ENCODE measurements around the gene TMEM14A.
"Not testable (repeated sequence)": the region's sequence is repeated elsewhere in the genome, so short reads cannot be mapped to it uniquely, and the experiment has no call there.

Gene TMEM14A

DNA sequence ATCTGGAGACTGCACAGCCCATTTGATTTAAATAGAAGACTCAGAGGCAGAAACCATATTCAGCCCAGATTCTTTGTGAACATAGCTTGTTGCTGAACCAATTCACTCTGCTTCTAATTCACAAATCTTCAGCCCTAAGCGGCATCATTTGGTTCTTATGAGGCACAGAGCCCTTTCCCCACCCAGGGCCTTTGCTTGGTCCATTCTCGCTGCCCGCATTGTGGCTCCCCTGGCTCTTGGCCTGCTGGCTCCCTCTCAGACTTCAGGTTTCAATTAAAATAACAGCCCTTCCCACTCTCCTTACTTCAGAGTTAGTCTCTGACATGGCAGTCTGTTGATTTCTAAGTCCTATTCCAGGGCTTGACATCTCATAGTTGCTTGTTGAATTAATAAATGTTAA lies 9.4 kb upstream of the TMEM14A start:
- DNase-seq, result no peak

DNA sequence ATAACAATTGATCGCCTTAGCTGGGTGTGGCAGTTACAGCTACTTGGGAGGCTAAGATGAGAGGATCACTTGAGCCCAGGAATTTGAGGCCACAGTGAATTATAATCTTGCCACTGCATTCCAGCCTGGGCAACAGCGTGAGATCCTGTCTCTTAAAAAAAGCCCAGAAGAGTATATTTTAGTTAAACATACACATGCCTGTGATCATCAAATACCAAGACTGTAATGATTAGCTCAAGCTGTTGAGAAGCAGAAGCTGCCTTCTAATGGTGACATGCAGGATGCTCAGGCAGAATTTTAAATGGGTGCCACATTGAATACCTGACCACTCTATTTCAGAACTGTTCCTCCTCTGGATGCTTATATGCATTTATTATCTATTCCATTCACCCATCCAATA lies 8.9 kb upstream of the TMEM14A start:
- DNase-seq, result no peak

DNA sequence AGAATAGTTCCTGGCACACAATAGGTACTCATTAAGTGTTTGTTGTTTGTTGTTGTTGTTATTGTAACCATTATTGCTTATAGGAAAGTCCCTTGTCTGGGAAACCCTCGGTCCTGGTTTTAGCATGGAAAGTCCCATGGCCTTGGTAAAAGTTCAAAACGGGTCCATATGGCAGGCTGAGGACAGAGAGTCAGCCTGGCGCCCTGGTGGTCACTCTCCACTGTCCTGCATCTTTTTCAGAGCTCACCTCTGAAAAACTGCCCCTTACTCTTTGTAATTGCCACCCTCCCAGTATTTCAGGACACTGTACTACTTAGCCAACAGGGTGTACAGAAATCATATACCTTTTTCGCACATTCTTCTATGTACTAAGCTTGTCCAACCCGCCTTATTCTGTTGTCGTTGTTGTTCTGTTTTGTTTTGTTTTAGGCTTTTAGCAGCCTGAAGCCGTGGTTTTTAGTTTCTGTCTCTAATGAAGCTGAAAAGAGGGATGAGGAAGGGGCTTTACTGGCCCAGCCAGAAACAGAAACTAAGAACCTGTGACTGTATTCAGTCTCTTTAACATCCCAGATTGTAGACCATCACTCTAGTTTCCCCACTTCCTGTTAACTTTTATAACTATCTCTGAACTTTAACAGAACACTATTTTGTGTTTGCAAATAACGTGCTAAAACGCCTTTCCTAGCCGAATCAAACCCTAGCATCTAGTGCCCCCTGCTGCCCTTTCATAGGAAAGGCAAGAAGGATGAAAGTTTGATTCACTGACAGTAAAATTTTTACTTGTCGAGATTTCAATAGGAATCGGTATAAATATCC lies 7.6 kb upstream of the TMEM14A start:
- DNase-seq, result no peak

DNA sequence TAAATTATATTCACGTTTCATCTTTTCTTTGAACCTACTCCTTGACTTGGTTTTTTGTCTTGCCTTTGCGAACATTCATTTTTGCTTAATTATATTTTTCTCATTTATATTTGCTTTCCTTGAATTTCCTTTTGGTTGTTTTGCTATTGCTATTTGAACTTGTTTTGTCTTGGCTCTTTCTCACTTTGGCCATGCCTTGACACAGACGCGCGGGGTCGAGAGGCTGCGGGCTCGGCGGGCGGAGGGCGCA lies 7.1 kb upstream of the TMEM14A start:
- DNase-seq, result no peak

GRCh38 chr6:52664186-52664990 lies 6.5 kb upstream of the TMEM14A start:
- DNase-seq, result peak; percentile 96

GRCh38 chr6:52664991-52665686 lies 5.8 kb upstream of the TMEM14A start:
- DNase-seq, result no peak

DNA sequence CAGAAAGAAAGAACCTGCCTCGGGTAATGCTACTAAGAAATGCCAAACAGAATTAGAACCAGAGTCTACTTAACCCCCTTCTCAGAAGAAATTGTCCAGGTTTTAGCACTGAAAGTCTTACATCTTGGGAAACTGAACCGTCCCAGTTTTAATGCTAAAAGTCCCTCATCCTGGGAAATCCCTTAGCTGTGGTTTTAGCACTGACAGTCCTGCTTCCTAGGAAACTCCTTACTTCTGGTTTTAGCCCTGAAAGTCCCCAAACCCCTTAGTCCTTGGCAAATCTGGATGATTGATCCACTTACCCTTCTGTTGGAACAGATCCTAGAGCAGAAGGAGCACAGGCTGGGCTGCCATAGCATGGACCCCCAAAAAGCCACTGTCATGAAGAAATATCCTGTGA lies 4.8 kb upstream of the TMEM14A start:
- no peak for DNase-seq

- DNase-seq, result no peak
These were observed 4.4 kb upstream of the TMEM14A start for GRCh38 chr6:52666523-52666922.

- DNase-seq, result no peak
These were observed 3.3 kb upstream of the TMEM14A start for GRCh38 chr6:52667572-52667971.

DNA sequence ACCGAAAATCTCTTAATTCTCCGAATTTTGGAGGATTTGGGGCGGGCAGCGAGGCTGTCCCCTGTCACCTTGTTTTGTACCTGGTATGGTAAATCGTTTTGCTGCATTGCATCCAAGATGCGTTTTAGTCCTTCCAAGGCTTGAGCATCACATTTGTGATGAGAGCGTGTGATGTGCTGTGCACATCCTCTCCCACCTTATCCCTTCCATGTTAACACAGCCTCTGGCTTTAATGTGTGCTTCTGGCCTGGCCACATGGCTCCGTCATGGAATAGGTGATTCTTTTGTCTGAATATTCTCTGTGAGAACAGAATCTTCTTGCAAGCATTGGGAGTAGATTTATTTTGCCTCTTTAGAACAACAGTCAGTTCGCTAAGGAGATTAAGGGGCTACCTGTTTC lies 763 bp downstream of the TMEM14A start:
- DNase-seq, result no peak

DNA sequence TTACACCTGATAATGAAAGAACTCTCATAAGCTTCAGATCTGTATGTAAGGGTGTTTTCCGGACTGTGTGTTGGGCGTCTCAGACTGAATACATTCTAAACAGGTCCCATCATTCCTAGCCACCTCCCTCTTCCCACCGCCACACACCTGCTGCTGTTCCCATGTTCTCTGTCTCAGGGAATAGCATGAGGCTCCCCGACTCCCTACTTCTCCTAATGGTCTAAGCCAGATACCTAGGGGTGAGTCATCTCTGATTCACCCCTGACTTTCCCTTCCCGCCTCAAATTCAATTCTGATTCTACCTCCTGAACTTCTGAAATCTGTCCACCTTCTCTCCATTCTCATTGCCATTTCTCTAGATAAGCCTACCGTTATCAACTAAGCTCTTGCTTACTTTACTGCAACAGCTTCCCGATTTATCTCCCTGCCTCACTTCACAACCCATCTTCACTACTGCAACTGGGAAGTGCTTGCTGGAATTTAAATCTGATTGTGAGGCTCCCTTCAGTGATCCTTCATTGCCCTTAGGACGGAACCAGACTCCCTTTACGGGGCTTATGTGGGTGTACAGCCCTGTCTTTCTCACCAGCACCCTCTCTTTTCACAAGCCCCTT lies 1.6 kb downstream of the TMEM14A start:
- no peak for DNase-seq

GRCh38 chr6:52674666-52675065 lies 3.8 kb downstream of the TMEM14A start:
- no peak for DNase-seq

DNA sequence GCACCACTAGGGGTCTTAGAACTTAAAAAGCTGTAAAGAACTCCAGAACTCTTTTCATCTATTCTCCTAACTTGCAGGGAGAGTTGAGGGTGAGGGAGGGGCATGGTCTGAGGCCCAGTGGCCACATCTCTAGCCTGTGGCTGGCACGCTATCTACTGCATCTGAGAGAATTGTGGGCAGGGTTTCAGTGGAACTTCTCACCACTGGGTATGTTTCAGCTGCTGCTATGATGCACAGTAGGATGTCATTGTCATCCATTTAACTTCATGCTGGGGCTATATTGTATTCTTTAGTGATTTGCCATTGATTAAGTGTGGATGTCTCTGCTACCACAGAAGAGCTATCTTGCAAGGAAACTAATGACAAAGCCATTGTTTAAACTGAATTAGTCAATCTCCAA lies 4.5 kb downstream of the TMEM14A start:
- no peak for DNase-seq

DNA sequence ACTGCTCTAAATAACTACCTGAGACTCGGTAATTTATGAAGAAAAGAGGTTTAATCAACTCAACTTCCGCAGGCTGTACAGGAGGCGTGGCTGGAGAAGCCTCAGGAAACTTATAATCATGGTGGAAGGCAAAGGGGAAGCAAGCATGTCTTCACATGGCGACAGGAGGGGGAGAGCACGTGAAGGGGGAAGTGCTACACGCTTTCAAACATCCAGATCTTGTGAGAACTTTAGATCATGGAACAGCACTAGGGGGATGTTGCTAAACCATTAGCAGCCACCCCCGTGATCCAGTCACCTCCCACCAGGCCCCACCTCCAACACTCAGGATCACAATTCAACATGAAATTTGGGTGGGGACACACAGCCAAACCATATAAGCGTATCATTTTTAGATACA lies 5.7 kb downstream of the TMEM14A start:
- not testable (repeated sequence) for DNase-seq

GRCh38 chr6:52681416-52681815 lies 10.5 kb downstream of the TMEM14A start:
- no peak for DNase-seq

GRCh38 chr6:52686878-52687699 lies 16.2 kb downstream of the TMEM14A start:
- DNase-seq, result no peak

- DNase-seq, result no peak
These were observed 18.9 kb downstream of the TMEM14A start for GRCh38 chr6:52689857-52690256.

GRCh38 chr6:52691718-52692117 lies 20.8 kb downstream of the TMEM14A start:
- DNase-seq, result no peak

- no peak for DNase-seq
These were observed 22.9 kb downstream of the TMEM14A start for GRCh38 chr6:52693773-52694172.

DNA sequence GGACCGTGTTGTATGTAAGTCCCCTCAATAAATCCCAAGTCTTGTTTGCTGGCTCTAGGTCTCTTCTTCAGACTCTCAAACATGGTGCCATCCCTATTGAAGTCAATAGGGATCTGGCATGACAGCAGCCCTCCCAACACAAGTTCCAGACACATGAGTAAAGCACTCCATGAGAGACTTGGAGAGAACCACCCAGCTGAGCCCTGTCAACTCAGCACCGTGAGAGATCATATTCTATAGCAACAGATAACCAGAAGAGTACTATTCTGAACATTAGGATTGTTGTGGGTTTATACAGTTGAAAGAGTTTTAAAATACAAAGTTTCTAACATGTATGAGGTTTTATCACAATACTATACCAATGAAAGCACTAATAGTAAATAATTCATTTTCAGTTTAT lies 23.5 kb downstream of the TMEM14A start:
- DNase-seq, result no peak

- DNase-seq, result no peak
These were observed 25.5 kb downstream of the TMEM14A start for GRCh38 chr6:52696418-52696817.

- no peak for DNase-seq
These were observed 27.0 kb downstream of the TMEM14A start for GRCh38 chr6:52697903-52698302.

DNA sequence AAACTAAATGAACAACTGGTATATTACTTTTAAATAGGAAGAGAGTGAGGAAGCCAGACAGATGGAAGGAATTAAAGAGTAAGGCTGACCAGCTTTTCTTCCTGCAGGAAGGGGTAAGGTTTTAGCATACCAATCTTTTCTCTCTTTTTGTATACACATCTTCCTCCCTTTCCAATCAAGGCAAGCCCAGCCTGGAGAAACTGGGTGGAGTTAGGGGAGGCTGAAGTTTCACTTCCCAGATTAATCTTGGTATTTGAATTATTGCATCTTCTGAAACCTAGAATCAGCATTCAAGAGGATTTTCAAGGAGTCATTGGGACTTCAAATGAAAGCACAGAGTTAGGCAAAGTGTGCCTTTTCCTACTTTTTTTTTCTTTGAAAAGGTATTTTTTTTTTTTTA lies 33.1 kb downstream of the TMEM14A start:
- no peak for DNase-seq
